HepG2 (cell line): ENCODE measurements around the gene HSDL2. TPM values are rescaled to one million over a fixed set of nuclear protein-coding genes. Genes with fewer than 3 reads are reported as not detected.
A peak's percentile ranks its signal among the peaks of the same experiment; 100 is the strongest.

Experiments used
- CEBPG ChIP-seq: IDR thresholded peaks from 2 replicates; pipeline ENCODE4 v1.6.1; 2016
- HDAC1 ChIP-seq: sonication (generic); formaldehyde crosslinking; IDR thresholded peaks from 2 replicates; pipeline ENCODE4 v1.5.1; 2020; ENCODE audit warnings: mild to moderate bottlenecking, missing genetic modification reagents
- KMT2B ChIP-seq: IDR thresholded peaks from 2 replicates; pipeline ENCODE4 v1.6.1; 2016; ENCODE audit warnings: missing genetic modification reagents, missing compliant biosample characterization
- MAFF ChIP-seq: IDR thresholded peaks from 2 replicates; pipeline ENCODE4 v1.6.1; 2011; ENCODE audit warnings: low read depth, low read length, improper control_type of control experiment
- RCOR2 ChIP-seq: IDR thresholded peaks from 2 replicates; pipeline ENCODE4 v1.6.1; 2016; ENCODE audit warnings: missing biosample characterization, missing genetic modification reagents
- SALL2 ChIP-seq: sonication (generic); formaldehyde crosslinking; IDR thresholded peaks from 2 replicates; pipeline ENCODE4 v1.8.1; 2023; ENCODE audit warnings: mild to moderate bottlenecking, missing genetic modification reagents, inconsistent platforms
- THAP11 ChIP-seq: IDR thresholded peaks from 2 replicates; pipeline ENCODE4 v1.6.1; 2016; ENCODE audit warnings: missing biosample characterization, missing genetic modification reagents
- ZBTB21 ChIP-seq: sonication (generic); formaldehyde crosslinking; IDR thresholded peaks from 2 replicates; pipeline ENCODE4 v1.4.0; 2020; ENCODE audit warnings: missing genetic modification reagents
- ZNF17 ChIP-seq: sonication (generic); formaldehyde crosslinking; IDR thresholded peaks from 2 replicates; pipeline ENCODE4 v1.5.0; 2020; ENCODE audit warnings: mild to moderate bottlenecking, missing genetic modification reagents
- ZNF460 ChIP-seq: sonication (generic); formaldehyde crosslinking; IDR thresholded peaks from 2 replicates; pipeline ENCODE4 v1.5.1; 2020; ENCODE audit warnings: missing genetic modification reagents, mild to moderate bottlenecking, borderline replicate concordance
- ZNF672 ChIP-seq: sonication (generic); formaldehyde crosslinking; IDR thresholded peaks from 2 replicates; pipeline ENCODE4 v1.8.1; 2022; ENCODE audit warnings: missing genetic modification reagents
- ZNF776 ChIP-seq: sonication (generic); formaldehyde crosslinking; IDR thresholded peaks from 2 replicates; pipeline ENCODE4 v1.4.0; 2020; ENCODE audit warnings: mild to moderate bottlenecking, missing genetic modification reagents
- ZNF782 ChIP-seq: sonication (generic); formaldehyde crosslinking; IDR thresholded peaks from 2 replicates; pipeline ENCODE4 v1.4.0; 2020; ENCODE audit warnings: missing genetic modification reagents, mild to moderate bottlenecking, borderline replicate concordance
- ZZZ3 ChIP-seq: sonication (generic); formaldehyde crosslinking; IDR thresholded peaks from 2 replicates; pipeline ENCODE4 v1.4.0; 2020; ENCODE audit warnings: missing genetic modification reagents, mild to moderate bottlenecking, borderline replicate concordance
- polyA plus RNA-seq, 8 experiments: library from polyadenylated mRNA; depleted of rRNA in 3 of 8; stranded (reverse) in 7 of 8; unstranded in 1 of 8; fragments of >200 nt; fragmentation: Illumina TruSeq in 4 of 8; extraction: Trizol in 4 of 8; gene quantifications; 2 replicates each; pipeline versions ENCODE4 v1.2.1 to v1.2.3, GENCODE V29; 2011 to 2016; ENCODE audit warnings: low read depth in 4 of 8, missing spikeins in 1 of 8, mixed read lengths in 1 of 8; ENCODE audit not compliant: insufficient read depth in 1 of 8
- total RNA-seq, 5 experiments: library from RNA; depleted of rRNA; stranded (reverse); fragments of >200 nt; fragmentation: Illumina TruSeq; extraction: Trizol; gene quantifications; 2 replicates each; pipeline ENCODE4 v1.2.3, GENCODE V29; 2016; ENCODE audit warnings: low read depth in 1 of 5
- TF ChIP-seq, protein P1 (sequence below): sonication (generic); formaldehyde crosslinking; IDR thresholded peaks from 2 replicates; pipeline ENCODE4 v1.5.0; 2020; ENCODE audit warnings: missing genetic modification reagents
- TF ChIP-seq, protein P2 (sequence below): sonication (generic); formaldehyde crosslinking; IDR thresholded peaks from 2 replicates; pipeline ENCODE4 v1.4.0; 2020; ENCODE audit warnings: mild to moderate bottlenecking, missing genetic modification reagents, borderline replicate concordance
- TF ChIP-seq, protein P3 (sequence below): sonication (generic); formaldehyde crosslinking; IDR thresholded peaks from 2 replicates; pipeline ENCODE4 v1.5.0; 2020; ENCODE audit warnings: missing genetic modification reagents
- TF ChIP-seq, protein P4 (sequence below): sonication (generic); formaldehyde crosslinking; IDR thresholded peaks from 2 replicates; pipeline ENCODE4 v1.5.0; 2020; ENCODE audit warnings: mild to moderate bottlenecking, missing genetic modification reagents, moderate library complexity

Gene HSDL2
- total and polyA plus RNA-seq, 2 of the 13 experiments (the other 11 are each of a cell fraction or from before 2014, with no cell fraction given) = 55.3 to 80.2 TPM

DNA sequence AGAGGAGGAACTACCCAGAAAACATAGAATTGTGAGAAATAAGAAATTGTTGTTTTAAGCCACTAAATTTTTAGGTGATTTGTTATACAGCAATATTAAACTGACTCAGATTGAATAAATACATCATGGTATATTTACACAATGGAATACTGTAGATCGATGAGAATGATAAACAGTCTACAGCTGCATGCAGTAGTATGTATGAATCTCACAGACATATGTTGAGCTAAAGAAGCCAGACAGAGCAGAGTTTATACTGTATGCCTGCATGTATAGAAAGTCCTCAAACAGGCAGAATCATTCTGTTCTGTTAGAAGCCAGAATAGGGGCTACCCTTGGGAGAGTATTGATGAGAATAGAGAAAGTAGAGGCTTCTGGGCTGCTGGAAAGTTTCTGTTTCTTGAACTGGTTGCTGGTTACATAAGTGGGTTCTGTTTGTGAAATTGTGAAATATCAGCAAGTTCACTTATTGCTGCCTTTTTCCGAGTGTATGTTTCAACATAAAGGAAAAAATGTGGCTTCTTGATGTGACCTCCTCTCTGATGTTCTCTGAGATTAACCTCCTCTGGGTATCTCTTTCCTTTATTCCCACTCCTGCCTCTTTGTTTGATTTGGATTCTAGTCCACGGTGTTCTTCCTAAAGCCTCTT is 116.3 kb downstream of the HSDL2 start (continued):
- TF ChIP-seq ZBTB21 (CRISPR knock-in tag) (no peak), CEBPG (CRISPR knock-in tag) (peak; percentile 92), KMT2B (CRISPR knock-in tag) (0 out of 2 replicates have a peak, but pooled peaks have one; percentile 33), ZNF782 (CRISPR knock-in tag) (no peak), ZNF460 (no peak), SALL2 (CRISPR knock-in tag) (no peak), RCOR2 (CRISPR knock-in tag) (peak; percentile 46; the same call in 1 of the 2 replicates), ZZZ3 (CRISPR knock-in tag) (no peak), ZNF17 (CRISPR knock-in tag) (no peak), MAFF (0 out of 2 replicates have a peak, but pooled peaks have one; percentile 1), HDAC1 (CRISPR knock-in tag) (no peak), ZNF672 (no peak), ZNF776 (no peak), THAP11 (CRISPR knock-in tag) (peak; percentile 55; the same call in 1 of the 2 replicates)
- TF ChIP-seq, protein P1, sequence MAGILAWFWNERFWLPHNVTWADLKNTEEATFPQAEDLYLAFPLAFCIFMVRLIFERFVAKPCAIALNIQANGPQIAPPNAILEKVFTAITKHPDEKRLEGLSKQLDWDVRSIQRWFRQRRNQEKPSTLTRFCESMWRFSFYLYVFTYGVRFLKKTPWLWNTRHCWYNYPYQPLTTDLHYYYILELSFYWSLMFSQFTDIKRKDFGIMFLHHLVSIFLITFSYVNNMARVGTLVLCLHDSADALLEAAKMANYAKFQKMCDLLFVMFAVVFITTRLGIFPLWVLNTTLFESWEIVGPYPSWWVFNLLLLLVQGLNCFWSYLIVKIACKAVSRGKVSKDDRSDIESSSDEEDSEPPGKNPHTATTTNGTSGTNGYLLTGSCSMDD (CRISPR knock-in tag) = no peak
- TF ChIP-seq, protein P2, sequence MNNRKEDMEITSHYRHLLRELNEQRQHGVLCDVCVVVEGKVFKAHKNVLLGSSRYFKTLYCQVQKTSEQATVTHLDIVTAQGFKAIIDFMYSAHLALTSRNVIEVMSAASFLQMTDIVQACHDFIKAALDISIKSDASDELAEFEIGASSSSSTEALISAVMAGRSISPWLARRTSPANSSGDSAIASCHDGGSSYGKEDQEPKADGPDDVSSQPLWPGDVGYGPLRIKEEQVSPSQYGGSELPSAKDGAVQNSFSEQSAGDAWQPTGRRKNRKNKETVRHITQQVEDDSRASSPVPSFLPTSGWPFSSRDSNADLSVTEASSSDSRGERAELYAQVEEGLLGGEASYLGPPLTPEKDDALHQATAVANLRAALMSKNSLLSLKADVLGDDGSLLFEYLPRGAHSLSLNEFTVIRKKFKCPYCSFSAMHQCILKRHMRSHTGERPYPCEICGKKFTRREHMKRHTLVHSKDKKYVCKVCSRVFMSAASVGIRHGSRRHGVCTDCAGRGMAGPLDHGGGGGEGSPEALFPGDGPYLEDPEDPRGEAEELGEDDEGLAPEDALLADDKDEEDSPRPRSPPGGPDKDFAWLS (CRISPR knock-in tag) = no peak
- TF ChIP-seq, protein P3, sequence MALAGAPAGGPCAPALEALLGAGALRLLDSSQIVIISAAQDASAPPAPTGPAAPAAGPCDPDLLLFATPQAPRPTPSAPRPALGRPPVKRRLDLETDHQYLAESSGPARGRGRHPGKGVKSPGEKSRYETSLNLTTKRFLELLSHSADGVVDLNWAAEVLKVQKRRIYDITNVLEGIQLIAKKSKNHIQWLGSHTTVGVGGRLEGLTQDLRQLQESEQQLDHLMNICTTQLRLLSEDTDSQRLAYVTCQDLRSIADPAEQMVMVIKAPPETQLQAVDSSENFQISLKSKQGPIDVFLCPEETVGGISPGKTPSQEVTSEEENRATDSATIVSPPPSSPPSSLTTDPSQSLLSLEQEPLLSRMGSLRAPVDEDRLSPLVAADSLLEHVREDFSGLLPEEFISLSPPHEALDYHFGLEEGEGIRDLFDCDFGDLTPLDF (CRISPR knock-in tag) = no peak
- TF ChIP-seq, protein P4, sequence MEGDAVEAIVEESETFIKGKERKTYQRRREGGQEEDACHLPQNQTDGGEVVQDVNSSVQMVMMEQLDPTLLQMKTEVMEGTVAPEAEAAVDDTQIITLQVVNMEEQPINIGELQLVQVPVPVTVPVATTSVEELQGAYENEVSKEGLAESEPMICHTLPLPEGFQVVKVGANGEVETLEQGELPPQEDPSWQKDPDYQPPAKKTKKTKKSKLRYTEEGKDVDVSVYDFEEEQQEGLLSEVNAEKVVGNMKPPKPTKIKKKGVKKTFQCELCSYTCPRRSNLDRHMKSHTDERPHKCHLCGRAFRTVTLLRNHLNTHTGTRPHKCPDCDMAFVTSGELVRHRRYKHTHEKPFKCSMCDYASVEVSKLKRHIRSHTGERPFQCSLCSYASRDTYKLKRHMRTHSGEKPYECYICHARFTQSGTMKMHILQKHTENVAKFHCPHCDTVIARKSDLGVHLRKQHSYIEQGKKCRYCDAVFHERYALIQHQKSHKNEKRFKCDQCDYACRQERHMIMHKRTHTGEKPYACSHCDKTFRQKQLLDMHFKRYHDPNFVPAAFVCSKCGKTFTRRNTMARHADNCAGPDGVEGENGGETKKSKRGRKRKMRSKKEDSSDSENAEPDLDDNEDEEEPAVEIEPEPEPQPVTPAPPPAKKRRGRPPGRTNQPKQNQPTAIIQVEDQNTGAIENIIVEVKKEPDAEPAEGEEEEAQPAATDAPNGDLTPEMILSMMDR (CRISPR knock-in tag) = no peak
